ENCODE measurements around the gene RAD51B.

Gene RAD51B

DNA sequence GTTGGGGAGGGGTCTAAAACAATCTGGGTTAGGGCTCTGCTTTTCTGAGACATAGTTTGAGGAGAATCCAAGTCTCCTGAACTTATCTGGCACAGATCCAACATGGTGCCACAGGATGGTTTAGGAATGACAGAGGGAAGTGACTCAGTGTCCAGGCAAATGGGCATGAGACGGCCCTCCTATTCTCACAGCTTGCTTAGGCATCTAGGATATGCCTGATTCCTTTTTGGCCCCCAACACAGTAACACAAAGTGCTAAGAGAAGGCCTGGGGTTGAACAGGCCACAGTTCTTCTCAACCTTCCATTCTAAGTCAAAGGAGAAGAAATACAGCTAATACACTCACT is 855.6 kb downstream of the RAD51B start:
- H3K4me3 ChIP-seq (ENCODE audit: low read depth, low read length) = no peak overlapping the region
- in situ Hi-C loops (cut with HindIII; ENCODE audit: low sequenced_read_pairs) = no loop called here
- no peak for DNase-seq (ENCODE audit: low read depth, low spot score)
- TF ChIP-seq, protein P1, sequence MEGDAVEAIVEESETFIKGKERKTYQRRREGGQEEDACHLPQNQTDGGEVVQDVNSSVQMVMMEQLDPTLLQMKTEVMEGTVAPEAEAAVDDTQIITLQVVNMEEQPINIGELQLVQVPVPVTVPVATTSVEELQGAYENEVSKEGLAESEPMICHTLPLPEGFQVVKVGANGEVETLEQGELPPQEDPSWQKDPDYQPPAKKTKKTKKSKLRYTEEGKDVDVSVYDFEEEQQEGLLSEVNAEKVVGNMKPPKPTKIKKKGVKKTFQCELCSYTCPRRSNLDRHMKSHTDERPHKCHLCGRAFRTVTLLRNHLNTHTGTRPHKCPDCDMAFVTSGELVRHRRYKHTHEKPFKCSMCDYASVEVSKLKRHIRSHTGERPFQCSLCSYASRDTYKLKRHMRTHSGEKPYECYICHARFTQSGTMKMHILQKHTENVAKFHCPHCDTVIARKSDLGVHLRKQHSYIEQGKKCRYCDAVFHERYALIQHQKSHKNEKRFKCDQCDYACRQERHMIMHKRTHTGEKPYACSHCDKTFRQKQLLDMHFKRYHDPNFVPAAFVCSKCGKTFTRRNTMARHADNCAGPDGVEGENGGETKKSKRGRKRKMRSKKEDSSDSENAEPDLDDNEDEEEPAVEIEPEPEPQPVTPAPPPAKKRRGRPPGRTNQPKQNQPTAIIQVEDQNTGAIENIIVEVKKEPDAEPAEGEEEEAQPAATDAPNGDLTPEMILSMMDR (IDR thresholded peaks at IDR 0.05; ENCODE audit: low read depth, low read length) = no peak

DNA sequence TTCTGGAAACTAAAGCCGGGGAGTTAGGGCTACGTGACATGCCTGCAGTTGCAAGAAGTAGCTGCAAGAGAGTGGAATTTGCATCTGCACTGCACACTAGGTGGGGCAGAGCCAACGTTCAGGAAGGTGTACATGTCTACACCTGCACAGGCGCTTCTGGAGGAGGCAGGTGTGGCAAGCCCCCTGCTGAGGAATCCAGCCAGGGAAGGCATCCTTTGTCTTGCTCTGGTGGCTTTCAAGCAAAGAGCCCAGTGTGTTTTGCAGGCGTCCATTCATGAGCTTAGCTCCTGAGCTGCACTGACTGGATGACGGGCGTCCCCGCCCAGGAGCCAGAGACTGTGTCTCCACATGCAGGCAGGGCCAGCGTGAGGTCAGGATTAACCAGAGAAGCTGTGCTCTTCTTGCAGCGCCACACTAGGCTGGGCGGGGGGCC is 856.9 kb downstream of the RAD51B start:
- no peak for DNase-seq (ENCODE audit: low read depth, low spot score)
- H3K4me3 ChIP-seq (ENCODE audit: low read depth, low read length) = no peak overlapping the region
- in situ Hi-C loops (cut with HindIII; ENCODE audit: low sequenced_read_pairs) = no loop called here
- TF ChIP-seq, protein P1 (IDR thresholded peaks at IDR 0.05; ENCODE audit: low read depth, low read length) = no peak

DNA sequence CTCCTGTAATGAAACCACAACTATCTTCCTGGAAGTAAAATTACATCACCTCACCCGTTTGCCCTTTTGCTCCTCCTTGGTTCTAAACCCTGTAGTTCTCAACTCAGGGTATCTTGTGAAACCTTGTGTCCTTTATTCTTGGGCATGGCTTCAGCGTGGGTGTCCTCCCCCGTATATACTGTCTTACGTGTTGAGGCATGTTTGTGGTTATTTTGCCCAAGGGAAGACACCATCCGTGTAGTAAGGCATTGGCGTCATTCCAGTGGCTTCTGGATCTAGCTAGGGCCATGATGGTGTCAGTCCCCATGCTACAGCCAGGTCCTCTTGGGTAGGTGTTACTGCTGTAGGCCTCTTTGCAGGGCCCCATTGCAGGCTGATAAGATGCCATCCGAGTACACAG is 857.9 kb downstream of the RAD51B start:
- no peak overlapping the region for H3K4me3 ChIP-seq (ENCODE audit: low read depth, low read length)
- TF ChIP-seq, protein P1 (IDR thresholded peaks at IDR 0.05; ENCODE audit: low read depth, low read length) = no peak
- DNase-seq (ENCODE audit: low read depth, low spot score) = no peak
- in situ Hi-C loops (cut with HindIII; ENCODE audit: low sequenced_read_pairs) = no loop called here

DNA sequence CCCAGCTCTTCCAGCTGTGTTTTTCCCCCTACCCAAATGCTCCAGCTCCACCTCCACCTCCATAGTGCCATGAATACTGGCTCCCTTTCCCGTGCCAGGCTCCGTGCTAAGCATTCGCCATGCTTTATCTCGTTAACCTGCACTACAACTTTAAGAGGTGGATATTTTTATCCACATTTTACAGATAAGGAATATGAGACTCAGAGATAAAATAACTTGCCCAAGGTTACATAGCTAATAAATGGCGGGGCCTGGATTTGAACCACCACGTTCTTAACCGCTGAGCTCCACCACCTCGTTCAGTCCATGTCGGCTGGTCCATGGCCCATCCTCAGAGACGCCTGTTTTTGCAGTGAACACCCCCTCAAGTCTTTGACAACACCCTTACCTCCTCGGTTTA is 858.3 kb downstream of the RAD51B start:
- in situ Hi-C loops (cut with HindIII; ENCODE audit: low sequenced_read_pairs) = no loop called here
- TF ChIP-seq, protein P1 (IDR thresholded peaks at IDR 0.05; ENCODE audit: low read depth, low read length) = no peak
- DNase-seq (ENCODE audit: low read depth, low spot score) = no peak
- H3K4me3 ChIP-seq (ENCODE audit: low read depth, low read length) = no peak overlapping the region

DNA sequence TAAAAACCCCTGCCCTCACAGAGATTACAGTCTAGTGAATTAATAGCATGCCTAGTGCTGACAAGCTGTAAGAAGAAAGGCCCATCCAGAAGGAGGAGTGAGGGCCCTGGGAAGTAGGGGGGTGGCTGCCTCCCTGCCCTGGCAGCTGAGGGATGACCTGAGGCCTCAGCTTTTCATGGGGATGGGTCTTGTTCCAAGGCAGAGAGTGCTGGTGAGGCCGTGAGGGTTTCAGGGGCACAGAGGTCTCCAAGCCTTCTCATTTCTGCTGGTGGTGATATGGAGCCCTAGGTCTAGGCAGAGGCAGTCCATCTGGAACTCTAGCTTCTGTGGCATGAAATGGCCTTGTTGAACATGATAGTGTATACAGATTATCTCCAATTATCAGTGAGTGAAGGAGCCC is 858.9 kb downstream of the RAD51B start:
- H3K4me3 ChIP-seq (ENCODE audit: low read depth, low read length) = no peak overlapping the region
- TF ChIP-seq, protein P1 (IDR thresholded peaks at IDR 0.05; ENCODE audit: low read depth, low read length) = no peak
- no peak for DNase-seq (ENCODE audit: low read depth, low spot score)
- in situ Hi-C loops (cut with HindIII; ENCODE audit: low sequenced_read_pairs) = no loop called here

DNA sequence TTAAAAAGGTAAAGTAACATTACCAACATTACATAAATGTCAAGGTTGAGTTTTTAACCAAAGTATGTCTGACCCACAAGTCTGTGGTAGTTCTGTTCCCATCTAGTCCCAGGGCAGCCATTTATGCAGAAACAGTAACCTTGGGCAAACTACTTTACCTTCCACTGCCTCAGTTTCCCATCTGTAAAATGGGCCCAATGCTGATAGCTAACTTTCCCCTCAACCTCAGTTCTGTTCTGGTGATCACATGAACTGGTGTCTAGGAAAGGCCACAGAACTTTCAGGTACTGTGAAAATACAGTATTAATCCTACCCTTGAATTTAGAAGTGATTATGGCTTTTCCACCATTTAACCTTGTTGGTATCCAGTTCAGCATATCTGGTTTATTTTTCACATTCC is 859.7 kb downstream of the RAD51B start:
- in situ Hi-C loops (cut with HindIII; ENCODE audit: low sequenced_read_pairs) = no loop called here
- TF ChIP-seq, protein P1 (IDR thresholded peaks at IDR 0.05; ENCODE audit: low read depth, low read length) = no peak
- no peak overlapping the region for H3K4me3 ChIP-seq (ENCODE audit: low read depth, low read length)
- no peak for DNase-seq (ENCODE audit: low read depth, low spot score)
